Dendritic cell treated with granulocyte-macrophage colony-stimulating factor and Interleukin-4, amounts not matched to agents 40 ng/mL and 50 ng/mL, for 4 days (primary cell): Measurements from ENCODE around the gene CFAP53.
"Not testable (repeated sequence)": the region's sequence is repeated elsewhere in the genome, so short reads cannot be mapped to it uniquely, and the experiment has no call there.

ENCODE experiments used
- H3K27ac Mint-ChIP-seq: one replicate; pipeline ENCODE4 v1.8.0; 2022; ENCODE audit warnings: mild to moderate bottlenecking, mixed read lengths
- H3K27me3 Mint-ChIP-seq: one replicate; pipeline ENCODE4 v1.8.0; 2022; ENCODE audit warnings: mild to moderate bottlenecking, mixed read lengths
- H3K36me3 Mint-ChIP-seq: one replicate; pipeline ENCODE4 v1.8.0; 2022; ENCODE audit warnings: low read depth, mixed read lengths
- H3K4me1 Mint-ChIP-seq: one replicate; pipeline ENCODE4 v1.8.0; 2022; ENCODE audit warnings: low read depth, mixed read lengths
- H3K4me3 Mint-ChIP-seq: one replicate; pipeline ENCODE4 v1.8.0; 2022; ENCODE audit warnings: mild to moderate bottlenecking, moderate library complexity, mixed read lengths
- H3K9me3 Mint-ChIP-seq: one replicate; pipeline ENCODE4 v1.8.0; 2022; ENCODE audit warnings: mixed read lengths
- intact Hi-C: fragments of 100-400 bp; cut with micrococcal nuclease; formaldehyde crosslinking; loops from one replicate; pipeline ENCODE4 v1.15.0; 2022

The CFAP53 gene, protein sequence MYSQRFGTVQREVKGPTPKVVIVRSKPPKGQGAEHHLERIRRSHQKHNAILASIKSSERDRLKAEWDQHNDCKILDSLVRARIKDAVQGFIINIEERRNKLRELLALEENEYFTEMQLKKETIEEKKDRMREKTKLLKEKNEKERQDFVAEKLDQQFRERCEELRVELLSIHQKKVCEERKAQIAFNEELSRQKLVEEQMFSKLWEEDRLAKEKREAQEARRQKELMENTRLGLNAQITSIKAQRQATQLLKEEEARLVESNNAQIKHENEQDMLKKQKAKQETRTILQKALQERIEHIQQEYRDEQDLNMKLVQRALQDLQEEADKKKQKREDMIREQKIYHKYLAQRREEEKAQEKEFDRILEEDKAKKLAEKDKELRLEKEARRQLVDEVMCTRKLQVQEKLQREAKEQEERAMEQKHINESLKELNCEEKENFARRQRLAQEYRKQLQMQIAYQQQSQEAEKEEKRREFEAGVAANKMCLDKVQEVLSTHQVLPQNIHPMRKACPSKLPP

DNA sequence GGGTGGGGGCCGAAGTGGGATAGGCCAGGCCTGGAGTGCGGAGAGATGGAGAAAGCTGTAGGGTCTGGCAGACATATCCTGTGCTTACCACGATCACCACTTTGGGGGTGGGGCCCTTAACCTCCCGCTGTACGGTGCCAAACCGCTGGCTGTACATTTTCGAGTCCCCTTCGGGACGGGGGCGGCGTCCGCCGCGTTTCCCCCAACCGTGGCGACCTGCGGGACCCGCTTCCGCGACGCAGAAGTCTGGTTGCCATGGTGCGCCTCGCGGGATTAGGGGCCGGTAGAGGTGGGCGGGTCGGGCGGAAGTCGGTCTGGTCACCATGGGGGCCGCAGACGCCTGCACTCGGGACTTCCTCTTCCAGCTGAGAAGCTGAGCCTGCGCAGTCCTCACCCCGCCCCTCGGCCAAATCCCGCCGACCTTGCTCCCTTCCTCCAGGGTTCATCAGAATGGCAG, at the start of gene CFAP53:
Gene CFAP53 (minus strand): TSS at position 248 of the 457 bp plus-strand sequence. CDS start 91 bp downstream, at position 157.
- intact Hi-C loops, result loop anchor here (1.0 to 5.0 kb wide), 4 partner anchors 15 to 108 kb away; partner anchors contain the start of genes CXXC1 and MBD1
- no peaks in the 10 kb centered on the region for H3K9me3 Mint-ChIP-seq
- H3K36me3 Mint-ChIP-seq, result peaks cover 28% of the 10 kb centered on the region
- H3K4me3 Mint-ChIP-seq, result peak within 1 kb of the TSS; percentile 86
- peaks cover 27% of the 10 kb centered on the region for H3K4me1 Mint-ChIP-seq
- peaks cover 18% of the 10 kb centered on the region for H3K27me3 Mint-ChIP-seq
- peak within 1 kb of the TSS; percentile 81 for H3K27ac Mint-ChIP-seq

DNA sequence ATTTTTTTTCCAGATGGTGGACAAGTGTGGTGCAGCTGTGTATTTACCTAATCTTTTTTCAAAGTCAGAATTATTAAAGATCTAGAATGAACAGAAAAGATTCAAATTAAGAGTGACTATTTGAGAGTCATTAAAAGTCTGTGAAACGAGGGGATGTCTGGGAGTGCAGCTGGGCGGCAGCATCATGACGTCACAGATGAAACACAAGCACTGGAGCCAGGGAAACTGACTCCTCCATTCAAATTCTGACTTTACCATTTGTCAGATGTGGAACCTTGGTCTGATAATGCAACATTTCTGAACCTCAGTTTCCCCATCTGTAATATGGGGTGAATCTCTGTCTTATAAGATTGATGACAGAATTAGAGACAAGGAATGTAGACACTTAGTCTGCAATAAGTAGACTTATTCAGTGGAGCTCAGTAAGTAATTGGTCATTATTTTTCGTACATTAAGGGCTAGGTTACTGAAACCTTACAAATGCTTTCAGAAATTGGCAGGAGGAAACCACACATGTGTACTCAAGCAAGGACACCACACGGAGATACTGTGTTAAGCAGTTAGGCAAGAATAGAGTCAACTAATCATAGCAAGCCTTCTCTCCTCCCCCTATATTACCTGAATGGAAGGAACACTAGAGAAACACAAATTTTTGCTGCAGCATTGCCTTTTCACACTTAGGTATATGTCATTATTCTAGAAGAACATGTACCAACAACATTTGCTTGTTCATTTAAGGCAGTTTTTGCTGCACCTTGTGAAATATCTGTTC, 49.0 kb upstream of the CFAP53 start:
- H3K4me3 Mint-ChIP-seq, result no peak overlapping the region
- H3K27ac Mint-ChIP-seq, result no peak overlapping the region
- H3K27me3 Mint-ChIP-seq, result peaks cover 16% of the 10 kb centered on the region

DNA sequence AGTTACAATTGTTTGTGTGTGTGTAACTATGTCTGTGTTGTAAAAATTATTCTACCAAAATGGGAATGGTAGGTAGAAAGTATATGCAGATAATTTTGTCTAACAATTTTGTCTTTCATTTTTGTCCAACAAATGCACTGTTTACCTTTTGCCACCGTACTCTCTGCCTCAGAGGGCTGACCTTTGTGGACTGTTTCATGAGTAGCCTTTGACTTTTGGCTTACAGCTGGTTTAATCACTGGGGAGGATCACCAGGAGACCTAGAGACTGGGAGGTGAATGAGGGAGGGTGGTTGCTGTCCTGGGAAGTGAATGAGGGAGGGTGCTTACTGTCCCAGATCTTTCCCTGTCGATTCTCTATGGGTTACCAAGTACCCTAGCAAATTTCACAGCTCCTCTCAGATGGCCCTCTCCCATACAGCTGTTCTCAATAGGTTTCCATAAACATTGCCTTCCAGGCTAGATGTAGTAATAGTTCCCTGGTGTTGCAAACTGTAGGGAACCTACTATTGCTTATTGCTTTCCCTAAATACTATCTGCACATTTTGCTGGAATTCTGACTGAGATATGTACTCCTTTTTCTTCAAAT, 47.7 kb upstream of the CFAP53 start:
- H3K4me1 Mint-ChIP-seq, result peaks cover 22% of the 10 kb centered on the region
- H3K4me3 Mint-ChIP-seq, result no peak overlapping the region
- intact Hi-C loops, result no loop called here

More for the DNA sequence above, 49.0 kb upstream of the CFAP53 start:
- Mint-ChIP-seq H3K9me3 (no peaks in the 10 kb centered on the region), H3K36me3 (no peaks in the 10 kb centered on the region), H3K4me1 (peaks cover 22% of the 10 kb centered on the region)
- intact Hi-C loops, result no loop called here

GRCh38 chr18:50313031-50313607, 46.8 kb upstream of the CFAP53 start:
- no peak overlapping the region for H3K4me3 Mint-ChIP-seq
- H3K27me3 Mint-ChIP-seq, result peaks cover 10% of the 10 kb centered on the region
- no peaks in the 10 kb centered on the region for H3K36me3 Mint-ChIP-seq
- peak overlapping the region; percentile 76 for H3K27ac Mint-ChIP-seq
- intact Hi-C loops, result no loop called here
- H3K4me1 Mint-ChIP-seq, result peaks cover 27% of the 10 kb centered on the region
- no peaks in the 10 kb centered on the region for H3K9me3 Mint-ChIP-seq

More for the DNA sequence above, 47.7 kb upstream of the CFAP53 start:
- Mint-ChIP-seq H3K36me3 (no peaks in the 10 kb centered on the region), H3K27me3 (peaks cover 16% of the 10 kb centered on the region), H3K27ac (no peak overlapping the region), H3K9me3 (no peaks in the 10 kb centered on the region)

DNA sequence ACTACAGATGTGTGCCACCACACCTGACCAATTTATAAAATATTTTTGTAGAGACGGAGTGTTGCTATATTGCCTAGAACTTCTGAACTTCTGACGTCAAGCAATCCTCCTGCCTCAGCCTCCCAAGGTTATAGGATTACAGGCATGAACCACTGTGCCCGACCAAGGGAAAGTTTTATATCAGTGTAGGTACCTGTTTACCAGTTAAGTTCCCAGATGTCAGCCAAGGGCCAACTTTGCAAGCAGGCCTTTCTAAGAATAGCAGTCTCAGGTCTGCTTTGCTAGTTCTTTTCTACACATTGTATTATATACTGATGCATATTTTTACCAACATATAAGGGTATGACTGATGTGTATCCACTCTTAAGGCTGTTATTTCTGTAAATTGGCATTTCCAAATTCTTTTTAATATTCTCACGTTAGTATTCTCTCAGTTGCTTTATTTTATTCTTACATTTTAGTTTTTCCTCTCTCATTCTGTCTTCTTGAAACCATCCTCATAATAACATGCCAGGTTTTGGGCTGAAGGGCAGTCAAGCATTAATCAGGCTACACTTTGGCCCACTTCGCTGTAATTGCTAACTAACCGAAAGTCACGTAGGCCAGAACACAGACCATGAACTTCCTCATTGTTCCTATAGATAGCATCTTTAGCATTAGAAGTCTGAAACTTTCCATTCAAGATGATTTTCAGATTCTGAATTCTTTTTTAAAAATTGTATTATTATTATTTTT, 46.2 kb upstream of the CFAP53 start:
- Mint-ChIP-seq H3K27ac (peak overlapping the region; percentile 76), H3K27me3 (peaks cover 5% of the 10 kb centered on the region), H3K4me3 (no peak overlapping the region), H3K36me3 (no peaks in the 10 kb centered on the region), H3K4me1 (peaks cover 26% of the 10 kb centered on the region), H3K9me3 (no peaks in the 10 kb centered on the region)
- intact Hi-C loops, result no loop called here

DNA sequence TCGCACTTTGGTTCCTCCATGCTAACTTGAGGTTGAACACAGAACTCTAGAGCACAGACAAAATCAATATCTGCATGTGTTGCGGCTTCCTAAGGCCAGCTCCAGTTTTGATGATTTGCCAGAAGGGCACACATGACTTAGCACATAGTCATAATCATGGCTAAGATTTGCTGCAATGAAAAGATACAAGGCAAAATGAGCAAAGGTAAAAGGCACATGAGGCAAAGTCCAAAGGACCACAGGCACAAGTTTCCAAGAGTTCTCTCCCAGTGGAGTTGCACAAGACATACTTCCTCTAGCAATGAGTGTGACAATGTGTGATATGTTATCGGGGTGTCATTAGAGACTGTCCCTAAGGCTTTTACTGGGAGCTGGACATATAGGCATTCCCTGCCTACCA, 45.4 kb upstream of the CFAP53 start:
- intact Hi-C loops, result no loop called here
- peaks cover 5% of the 10 kb centered on the region for H3K27me3 Mint-ChIP-seq
- no peak overlapping the region for H3K4me3 Mint-ChIP-seq
- peaks cover 33% of the 10 kb centered on the region for H3K4me1 Mint-ChIP-seq
- no peaks in the 10 kb centered on the region for H3K9me3 Mint-ChIP-seq
- no peaks in the 10 kb centered on the region for H3K36me3 Mint-ChIP-seq
- H3K27ac Mint-ChIP-seq, result no peak overlapping the region

DNA sequence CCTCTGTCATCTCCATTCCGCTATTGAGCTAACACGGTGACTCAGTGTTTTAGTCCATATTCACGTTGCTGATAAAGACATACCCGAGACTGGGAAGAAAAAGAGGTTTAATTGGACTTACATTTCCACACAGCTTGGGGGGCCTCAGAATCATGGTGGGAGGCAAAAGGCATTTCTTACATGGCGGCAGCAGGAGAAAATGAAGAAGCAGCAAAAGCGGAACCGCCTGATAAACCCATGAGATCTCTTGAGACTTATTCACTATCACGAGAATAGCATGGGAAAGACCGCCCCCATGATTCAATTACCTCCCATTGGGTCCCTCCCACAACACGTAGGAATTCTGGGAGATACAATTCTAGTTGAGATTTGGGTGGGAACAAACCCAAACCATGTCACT, 43.8 kb upstream of the CFAP53 start:
- intact Hi-C loops, result no loop called here
- Mint-ChIP-seq H3K4me1 (peaks cover 33% of the 10 kb centered on the region), H3K27ac (no peak overlapping the region), H3K27me3 (peaks cover 5% of the 10 kb centered on the region), H3K9me3 (no peaks in the 10 kb centered on the region), H3K36me3 (no peaks in the 10 kb centered on the region), H3K4me3 (no peak overlapping the region)

DNA sequence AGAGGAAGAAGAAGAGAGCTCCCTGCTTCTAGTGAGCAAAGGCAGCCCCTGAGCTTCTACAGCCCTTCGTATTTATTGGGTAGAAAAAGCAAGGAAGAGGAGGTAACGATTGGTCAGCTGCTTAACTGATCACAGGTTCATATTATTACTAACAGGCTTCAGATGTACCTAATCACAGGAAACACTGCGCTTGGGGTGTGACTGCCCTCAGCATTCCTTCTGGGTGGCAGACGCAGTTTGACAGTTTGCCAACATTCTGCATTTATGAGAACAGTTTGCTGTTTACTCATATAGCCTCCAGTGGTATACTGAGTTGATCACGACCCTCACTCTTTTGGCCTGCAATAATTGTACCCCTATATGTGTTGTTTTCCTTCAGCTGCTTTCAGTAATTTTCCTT, 42.6 kb upstream of the CFAP53 start:
- H3K27me3 Mint-ChIP-seq, H3K9me3 Mint-ChIP-seq, intact Hi-C loops, H3K4me3 Mint-ChIP-seq, H3K36me3 Mint-ChIP-seq: not testable (repeated sequence)
- Mint-ChIP-seq H3K27ac (peak overlapping the region; percentile 75), H3K4me1 (peaks cover 33% of the 10 kb centered on the region)

DNA sequence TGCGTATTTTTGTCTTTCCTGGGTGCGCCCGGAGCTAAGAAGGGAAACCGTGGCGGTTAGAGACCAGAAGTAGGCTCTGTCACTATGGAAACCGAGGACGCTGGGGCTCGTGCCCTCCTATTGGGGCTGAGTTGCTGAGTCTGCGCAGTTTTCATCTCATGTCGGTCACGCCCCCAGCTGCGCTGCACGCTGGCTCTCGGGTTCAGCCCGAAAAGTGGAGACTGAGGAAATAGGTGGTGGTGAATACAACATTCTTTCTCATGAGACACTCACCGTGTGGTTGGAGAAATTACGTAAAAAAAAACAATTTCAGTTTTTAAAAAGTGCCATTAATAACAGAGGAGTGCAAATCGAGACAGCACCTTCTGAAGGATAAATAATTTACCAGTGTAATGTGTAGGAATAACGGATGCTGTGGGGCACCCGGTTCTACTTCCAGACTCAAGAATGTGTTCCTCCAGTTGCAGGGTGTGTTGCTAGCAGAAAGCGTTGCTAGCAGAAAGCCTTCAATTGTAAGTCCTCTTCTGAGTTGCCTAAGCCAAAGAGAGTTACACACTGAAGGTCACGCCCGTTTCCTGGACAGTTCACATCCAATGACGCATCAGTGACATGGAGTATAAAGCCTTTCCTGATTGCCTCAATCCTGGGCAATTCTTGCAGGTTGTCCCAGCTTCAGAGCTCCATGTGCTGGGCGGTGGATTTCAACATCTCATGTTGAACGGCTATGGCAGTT, 41.6 kb upstream of the CFAP53 start:
- peak overlapping the region; percentile 87 for H3K4me3 Mint-ChIP-seq
- H3K27me3 Mint-ChIP-seq, result peaks cover 9% of the 10 kb centered on the region
- no peaks in the 10 kb centered on the region for H3K9me3 Mint-ChIP-seq
- intact Hi-C loops, result loop anchor here (1.0 kb wide), 1 partner anchor 10 kb away; no protein-coding TSS in a partner anchor
- H3K36me3 Mint-ChIP-seq, result no peaks in the 10 kb centered on the region
- peaks cover 28% of the 10 kb centered on the region for H3K4me1 Mint-ChIP-seq
- peak overlapping the region; percentile 75 for H3K27ac Mint-ChIP-seq

DNA sequence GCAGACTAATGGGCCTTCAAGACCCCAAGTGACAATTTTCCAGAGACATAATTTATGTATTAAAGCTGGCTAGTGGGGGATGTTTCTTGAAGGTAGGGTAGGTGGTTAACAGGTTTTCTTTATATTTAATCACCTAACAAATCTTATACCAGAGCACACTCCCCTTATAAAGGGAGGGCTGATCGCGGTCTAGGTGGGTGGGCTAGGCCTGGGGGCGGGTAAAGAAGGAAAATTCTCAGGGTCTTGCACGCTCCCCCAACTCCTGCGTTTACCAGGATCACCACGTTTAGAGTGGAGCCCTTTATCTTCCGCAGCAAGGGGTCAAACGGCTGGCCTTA, 41.1 kb upstream of the CFAP53 start:
- H3K9me3 Mint-ChIP-seq, result no peaks in the 10 kb centered on the region
- peaks cover 23% of the 10 kb centered on the region for H3K4me1 Mint-ChIP-seq
- H3K4me3 Mint-ChIP-seq, result peak overlapping the region; percentile 87
- H3K36me3 Mint-ChIP-seq, result no peaks in the 10 kb centered on the region
- peaks cover 13% of the 10 kb centered on the region for H3K27me3 Mint-ChIP-seq
- intact Hi-C loops, result loop anchor here (1.0 kb wide), 1 partner anchor 9 kb away; no protein-coding TSS in a partner anchor
- peak overlapping the region; percentile 75 for H3K27ac Mint-ChIP-seq

DNA sequence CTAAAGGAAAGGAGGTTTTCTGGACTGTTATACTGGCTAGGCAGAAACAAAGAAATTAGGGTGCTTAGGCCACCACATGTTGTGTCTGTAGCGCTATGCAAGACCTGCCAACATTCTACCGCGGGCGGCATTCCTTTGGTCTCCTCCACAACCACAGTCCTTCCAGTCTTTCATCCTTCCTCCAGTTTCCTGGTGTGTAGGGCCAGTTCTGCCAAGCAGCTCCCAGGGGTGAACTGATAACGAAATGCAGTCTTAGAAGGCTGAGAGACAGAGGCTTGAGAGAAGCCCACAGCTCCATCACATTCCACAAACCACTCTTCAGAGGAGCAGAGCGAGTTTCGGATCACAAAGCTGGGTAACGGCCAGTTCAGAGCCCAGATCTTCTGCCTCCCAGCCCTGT, 40.6 kb upstream of the CFAP53 start:
- Mint-ChIP-seq H3K4me1 (peaks cover 23% of the 10 kb centered on the region), H3K27me3 (peaks cover 15% of the 10 kb centered on the region), H3K4me3 (peak overlapping the region; percentile 87), H3K36me3 (no peaks in the 10 kb centered on the region), H3K27ac (peak overlapping the region; percentile 75), H3K9me3 (no peaks in the 10 kb centered on the region)
- intact Hi-C loops, result loop anchor here (1.0 kb wide), 1 partner anchor 9 kb away; no protein-coding TSS in a partner anchor

- intact Hi-C loops, result no loop called here
Observed at GRCh38 chr18:50301074-50301473, 34.8 kb upstream of the CFAP53 start.

More at GRCh38 chr18:50301074-50301473, 34.8 kb upstream of the CFAP53 start:
- no peak overlapping the region for H3K27ac Mint-ChIP-seq
- H3K27me3 Mint-ChIP-seq, result peaks cover 36% of the 10 kb centered on the region
- H3K9me3 Mint-ChIP-seq, result no peaks in the 10 kb centered on the region
- H3K4me1 Mint-ChIP-seq, result peaks cover 14% of the 10 kb centered on the region
- H3K4me3 Mint-ChIP-seq, result no peak overlapping the region
- no peaks in the 10 kb centered on the region for H3K36me3 Mint-ChIP-seq
